ENCODE measurements around the gene AMBP.
A peak's percentile ranks its signal among the peaks of the same experiment; 100 is the strongest.

Gene AMBP

GRCh38 chr9:114116126-114116747 lies 38.1 kb upstream of the AMBP start:
- ChIA-PET POLR2A (interaction anchor here (0.5 kb wide), 1 partner anchor 81 kb away, joined by 3 read pairs; no protein-coding TSS in a partner anchor), CTCF (interaction anchor here (1.0 to 4.2 kb wide), 4 partner anchors 8 to 175 kb away, joined by 3 to 34 read pairs (median 14); no protein-coding TSS in a partner anchor)
- Histone ChIP-seq H3K4me3 (ENCODE audit: low read depth, low read length) (no peak overlapping the region), H3K9me3 (ENCODE audit: control insufficient read depth, insufficient read depth, low read depth, low read length) (no peaks in the 10 kb centered on the region), H3K4me1 (ENCODE audit: control insufficient read depth, insufficient read depth, low read length) (no peaks in the 10 kb centered on the region), H3K36me3 (ENCODE audit: control insufficient read depth in 2 of 2, insufficient read depth in 1 of 2, low read length in 2 of 2) (no peaks in the 10 kb centered on the region), H3K27ac (ENCODE audit: extremely low read depth, low read depth, low read length) (no peak overlapping the region)
- TF ChIP-seq ZNF600 (tag by site-specific recombination; IDR thresholded peaks at IDR 0.05): no peak
- TF ChIP-seq ZNF623 (tag by site-specific recombination; IDR thresholded peaks at IDR 0.05): peak; percentile 67
- no peak for TF ChIP-seq ZNF843 (tag by site-specific recombination; IDR thresholded peaks at IDR 0.05)
- TF ChIP-seq EGR2 (tag by site-specific recombination; IDR thresholded peaks at IDR 0.05; ENCODE audit: low read depth): 0 out of 2 replicates have a peak, but pooled peaks have one; percentile 31
- TF ChIP-seq ZBTB20 (tag by site-specific recombination; IDR thresholded peaks at IDR 0.05): no peak
- no peak for TF ChIP-seq TCF7L2 (IDR thresholded peaks at IDR 0.05; ENCODE audit: borderline replicate concordance, low read depth, low read length)
- no peak for TF ChIP-seq ZNF335 (tag by site-specific recombination; conservative IDR thresholded peaks at IDR 0.05)
- TF ChIP-seq ZNF837 (tag by site-specific recombination; IDR thresholded peaks at IDR 0.05): no peak
- TF ChIP-seq ZSCAN30 (tag by site-specific recombination; IDR thresholded peaks at IDR 0.05): no peak
- TF ChIP-seq, protein P1, sequence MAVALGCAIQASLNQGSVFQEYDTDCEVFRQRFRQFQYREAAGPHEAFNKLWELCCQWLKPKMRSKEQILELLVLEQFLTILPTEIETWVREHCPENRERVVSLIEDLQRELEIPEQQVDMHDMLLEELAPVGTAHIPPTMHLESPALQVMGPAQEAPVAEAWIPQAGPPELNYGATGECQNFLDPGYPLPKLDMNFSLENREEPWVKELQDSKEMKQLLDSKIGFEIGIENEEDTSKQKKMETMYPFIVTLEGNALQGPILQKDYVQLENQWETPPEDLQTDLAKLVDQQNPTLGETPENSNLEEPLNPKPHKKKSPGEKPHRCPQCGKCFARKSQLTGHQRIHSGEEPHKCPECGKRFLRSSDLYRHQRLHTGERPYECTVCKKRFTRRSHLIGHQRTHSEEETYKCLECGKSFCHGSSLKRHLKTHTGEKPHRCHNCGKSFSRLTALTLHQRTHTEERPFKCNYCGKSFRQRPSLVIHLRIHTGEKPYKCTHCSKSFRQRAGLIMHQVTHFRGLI (tag by site-specific recombination; IDR thresholded peaks at IDR 0.05): no peak
- TF ChIP-seq IKZF3 (tag by site-specific recombination; IDR thresholded peaks at IDR 0.05): no peak
- TF ChIP-seq ZNF670 (tag by site-specific recombination; IDR thresholded peaks at IDR 0.05; ENCODE audit: low read depth): no peak
- no peak for TF ChIP-seq ZNF398 (tag by site-specific recombination; IDR thresholded peaks at IDR 0.05)
- no peak for TF ChIP-seq MZF1 (tag by site-specific recombination; IDR thresholded peaks at IDR 0.05; ENCODE audit: borderline replicate concordance)
- no peak for TF ChIP-seq TRIM28 (IDR thresholded peaks at IDR 0.05; ENCODE audit: borderline replicate concordance, low read length)
- TF ChIP-seq YY2 (tag by site-specific recombination; IDR thresholded peaks at IDR 0.05): no peak
- TF ChIP-seq, protein P2, sequence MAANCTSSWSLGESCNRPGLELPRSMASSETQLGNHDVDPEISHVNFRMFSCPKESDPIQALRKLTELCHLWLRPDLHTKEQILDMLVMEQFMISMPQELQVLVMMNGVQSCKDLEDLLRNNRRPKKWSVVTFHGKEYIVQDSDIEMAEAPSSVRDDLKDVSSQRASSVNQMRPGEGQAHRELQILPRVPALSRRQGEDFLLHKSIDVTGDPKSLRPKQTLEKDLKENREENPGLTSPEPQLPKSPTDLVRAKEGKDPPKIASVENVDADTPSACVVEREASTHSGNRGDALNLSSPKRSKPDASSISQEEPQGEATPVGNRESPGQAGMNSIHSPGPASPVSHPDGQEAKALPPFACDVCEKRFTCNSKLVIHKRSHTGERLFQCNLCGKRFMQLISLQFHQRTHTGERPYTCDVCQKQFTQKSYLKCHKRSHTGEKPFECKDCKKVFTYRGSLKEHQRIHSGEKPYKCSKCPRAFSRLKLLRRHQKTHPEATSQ (tag by site-specific recombination; IDR thresholded peaks at IDR 0.05): no peak
- TF ChIP-seq REPIN1 (tag by site-specific recombination; IDR thresholded peaks at IDR 0.05; ENCODE audit: low read depth): no peak
- no peak for TF ChIP-seq ZNF707 (tag by site-specific recombination; IDR thresholded peaks at IDR 0.05)
- no peak for TF ChIP-seq ZNF223 (tag by site-specific recombination; IDR thresholded peaks at IDR 0.05)
- TF ChIP-seq SP3 (tag by site-specific recombination; IDR thresholded peaks at IDR 0.05): no peak
- TF ChIP-seq ZNF239 (tag by site-specific recombination; IDR thresholded peaks at IDR 0.05): no peak
- no peak for TF ChIP-seq ZNF560 (tag by site-specific recombination; IDR thresholded peaks at IDR 0.05; ENCODE audit: borderline replicate concordance)
- TF ChIP-seq ZFHX2 (tag by site-specific recombination; conservative IDR thresholded peaks at IDR 0.05): peak; percentile 48; the same call in 1 of the 2 replicates
- no peak for TF ChIP-seq ZNF391 (tag by site-specific recombination; IDR thresholded peaks at IDR 0.05; ENCODE audit: borderline replicate concordance, low read depth)
- no peak for TF ChIP-seq ZNF394 (tag by site-specific recombination; IDR thresholded peaks at IDR 0.05; ENCODE audit: borderline replicate concordance)
- no peak for TF ChIP-seq GLI2 (tag by site-specific recombination; IDR thresholded peaks at IDR 0.05; ENCODE audit: borderline replicate concordance, low read depth)
